ENCODE data around the gene KRT6A. TPM values are rescaled to one million over a fixed set of nuclear protein-coding genes. Genes with fewer than 3 reads are reported as not detected.

KRT6A gene
- total RNA-seq, 3 donors from 2014 or later (not counting 1 experiment from before 2014, with no cell fraction given): not detected

DNA sequence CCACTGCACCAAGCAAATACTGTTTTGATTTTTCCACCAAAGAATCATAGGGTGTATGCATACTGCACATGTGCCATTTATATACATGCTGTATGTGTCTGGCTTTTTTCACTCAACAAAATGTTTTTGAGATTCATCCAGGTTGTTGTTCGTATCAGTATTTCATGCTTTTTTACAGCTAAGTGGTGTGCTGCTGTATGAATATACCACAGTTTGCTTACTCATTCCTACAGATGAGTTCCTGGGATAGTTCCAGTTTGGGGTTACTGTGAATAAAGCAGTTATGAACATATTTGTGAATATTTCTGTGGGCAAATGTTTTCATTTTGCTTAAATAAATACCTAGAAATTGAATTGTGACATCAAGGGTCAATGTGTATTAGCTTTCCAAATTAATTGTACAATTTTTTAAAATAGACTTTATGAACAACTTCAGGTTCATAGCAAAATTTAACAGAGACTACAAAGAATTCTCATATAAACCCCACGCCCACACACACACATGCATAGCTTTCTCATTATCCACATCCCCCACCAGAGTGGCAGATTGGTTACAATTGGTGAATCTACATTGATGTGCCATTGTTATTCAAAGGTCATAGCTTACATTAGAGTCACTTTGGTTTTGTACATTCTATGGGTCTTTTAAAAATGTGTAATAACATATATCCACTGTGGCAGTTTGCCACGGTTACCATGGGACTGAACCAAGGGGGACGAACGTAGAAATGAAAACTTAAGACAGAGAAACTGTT lies 6.9 kb upstream of the KRT6A start:
- Mint-ChIP-seq H3K4me3 (no peak overlapping the region), H3K9me3 (no peaks in the 10 kb centered on the region), H3K27ac (no peak overlapping the region), H3K4me1 (peaks cover 0 to 5% of the 10 kb centered on the region in 2 donors), H3K27me3 (ENCODE audit: low read depth in 2 of 2) (peaks cover 19 to 20% of the 10 kb centered on the region in 2 donors), H3K36me3 (peaks cover 5% of the 10 kb centered on the region)
- Histone ChIP-seq H3K4me3 (ENCODE audit: low read length) (no peak overlapping the region), H3K27me3 (ENCODE audit: control insufficient read depth, insufficient read depth, low read length) (no peaks in the 10 kb centered on the region), H3K9me3 (ENCODE audit: control insufficient read depth, insufficient read depth, low read length) (no peaks in the 10 kb centered on the region), H3K4me1 (ENCODE audit: control insufficient read depth, insufficient read depth, low read length) (no peaks in the 10 kb centered on the region), H3K36me3 (ENCODE audit: control insufficient read depth, insufficient read depth, low read length) (no peaks in the 10 kb centered on the region), H3K27ac (ENCODE audit: low read length) (no peak overlapping the region)
- ATAC-seq: no peak
- DNase-seq: no peak
- intact Hi-C loops (cut with micrococcal nuclease): no loop called here
- 80% methylated on average over 5 of the region's 5 CpGs for WGBS (ENCODE audit: insufficient coverage)
- TF ChIP-seq, protein P1, sequence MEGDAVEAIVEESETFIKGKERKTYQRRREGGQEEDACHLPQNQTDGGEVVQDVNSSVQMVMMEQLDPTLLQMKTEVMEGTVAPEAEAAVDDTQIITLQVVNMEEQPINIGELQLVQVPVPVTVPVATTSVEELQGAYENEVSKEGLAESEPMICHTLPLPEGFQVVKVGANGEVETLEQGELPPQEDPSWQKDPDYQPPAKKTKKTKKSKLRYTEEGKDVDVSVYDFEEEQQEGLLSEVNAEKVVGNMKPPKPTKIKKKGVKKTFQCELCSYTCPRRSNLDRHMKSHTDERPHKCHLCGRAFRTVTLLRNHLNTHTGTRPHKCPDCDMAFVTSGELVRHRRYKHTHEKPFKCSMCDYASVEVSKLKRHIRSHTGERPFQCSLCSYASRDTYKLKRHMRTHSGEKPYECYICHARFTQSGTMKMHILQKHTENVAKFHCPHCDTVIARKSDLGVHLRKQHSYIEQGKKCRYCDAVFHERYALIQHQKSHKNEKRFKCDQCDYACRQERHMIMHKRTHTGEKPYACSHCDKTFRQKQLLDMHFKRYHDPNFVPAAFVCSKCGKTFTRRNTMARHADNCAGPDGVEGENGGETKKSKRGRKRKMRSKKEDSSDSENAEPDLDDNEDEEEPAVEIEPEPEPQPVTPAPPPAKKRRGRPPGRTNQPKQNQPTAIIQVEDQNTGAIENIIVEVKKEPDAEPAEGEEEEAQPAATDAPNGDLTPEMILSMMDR (IDR thresholded peaks at IDR 0.05): no peak

DNA sequence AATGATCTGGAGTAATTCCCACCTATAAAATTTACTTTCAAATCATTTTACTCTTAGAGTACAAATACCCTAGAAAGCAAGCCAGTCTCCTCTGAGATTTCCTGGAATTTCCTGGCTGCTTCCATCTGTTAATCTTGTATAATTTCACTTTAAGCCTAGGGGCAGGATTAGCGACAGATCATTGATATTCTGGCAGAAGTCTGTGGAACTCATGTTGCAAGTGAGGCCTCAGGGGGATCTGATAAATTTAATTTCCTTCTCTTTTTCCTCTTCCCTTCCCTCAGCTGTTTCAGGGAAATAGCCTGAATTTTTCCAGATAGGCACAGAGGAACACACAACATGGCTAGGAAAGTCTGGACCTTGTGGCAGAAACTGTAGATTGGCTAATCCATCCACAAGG lies 5.9 kb upstream of the KRT6A start:
- Histone ChIP-seq H3K9me3 (ENCODE audit: control insufficient read depth, insufficient read depth, low read length) (no peaks in the 10 kb centered on the region), H3K27me3 (ENCODE audit: control insufficient read depth, insufficient read depth, low read length) (no peaks in the 10 kb centered on the region), H3K4me3 (ENCODE audit: low read length) (no peak overlapping the region), H3K27ac (ENCODE audit: low read length) (no peak overlapping the region), H3K4me1 (ENCODE audit: control insufficient read depth, insufficient read depth, low read length) (no peaks in the 10 kb centered on the region), H3K36me3 (ENCODE audit: control insufficient read depth, insufficient read depth, low read length) (no peaks in the 10 kb centered on the region)
- Mint-ChIP-seq H3K27me3 (ENCODE audit: low read depth in 2 of 2) (peaks cover 22 to 24% of the 10 kb centered on the region in 2 donors), H3K4me3 (no peak overlapping the region), H3K36me3 (peaks cover 5% of the 10 kb centered on the region), H3K27ac (no peak overlapping the region), H3K4me1 (peaks cover 0 to 6% of the 10 kb centered on the region in 2 donors), H3K9me3 (no peaks in the 10 kb centered on the region)
- TF ChIP-seq, protein P1 (IDR thresholded peaks at IDR 0.05): no peak
- intact Hi-C loops (cut with micrococcal nuclease): no loop called here
- DNase-seq (no peak), ATAC-seq (no peak)
- WGBS (ENCODE audit: insufficient coverage): 100% methylated on average over 1 of the region's 1 CpG

DNA sequence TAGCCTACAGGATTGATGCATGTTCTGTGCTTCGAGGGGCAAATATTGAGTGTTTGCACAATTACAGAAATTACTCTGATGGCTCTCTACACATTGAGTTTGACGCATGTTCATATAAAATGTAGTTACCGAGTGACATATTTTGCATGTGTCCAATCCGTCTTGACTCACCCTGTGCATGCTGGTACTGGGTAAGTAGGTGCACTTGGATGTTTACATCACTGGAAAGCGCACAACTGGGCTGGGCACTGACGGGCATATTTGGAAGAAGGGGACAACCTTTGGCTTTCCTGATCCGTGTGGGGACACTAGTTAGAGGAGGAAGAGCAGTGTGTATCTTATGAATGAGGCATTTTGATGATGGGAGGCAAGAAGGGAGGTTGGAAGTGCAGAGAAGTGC lies 4.9 kb upstream of the KRT6A start:
- DNase-seq (no peak), ATAC-seq (no peak)
- H3K4me1 Mint-ChIP-seq: peaks cover 0 to 6% of the 10 kb centered on the region in 2 donors
- no peaks in the 10 kb centered on the region for H3K9me3 ChIP-seq (ENCODE audit: control insufficient read depth, insufficient read depth, low read length)
- WGBS (ENCODE audit: insufficient coverage): 89% methylated on average over 7 of the region's 7 CpGs
- TF ChIP-seq, protein P1 (IDR thresholded peaks at IDR 0.05): no peak
- no peaks in the 10 kb centered on the region for H3K27me3 ChIP-seq (ENCODE audit: control insufficient read depth, insufficient read depth, low read length)
- H3K27ac Mint-ChIP-seq: no peak overlapping the region
- H3K27me3 Mint-ChIP-seq (ENCODE audit: low read depth in 2 of 2): peaks cover 23 to 34% of the 10 kb centered on the region in 2 donors
- H3K36me3 Mint-ChIP-seq: peaks cover 5% of the 10 kb centered on the region
- no peak overlapping the region for H3K27ac ChIP-seq (ENCODE audit: low read length)
- H3K4me3 Mint-ChIP-seq: no peak overlapping the region
- H3K9me3 Mint-ChIP-seq: no peaks in the 10 kb centered on the region
- no peak overlapping the region for H3K4me3 ChIP-seq (ENCODE audit: low read length)
- H3K4me1 ChIP-seq (ENCODE audit: control insufficient read depth, insufficient read depth, low read length): no peaks in the 10 kb centered on the region
- intact Hi-C loops (cut with micrococcal nuclease): no loop called here
- H3K36me3 ChIP-seq (ENCODE audit: control insufficient read depth, insufficient read depth, low read length): no peaks in the 10 kb centered on the region

Measured in natural killer cell (primary cell).